Adrenal gland (tissue), 12 donors: Measurements from ENCODE around the gene NRP2. TPM values are rescaled to one million over a fixed set of nuclear protein-coding genes. Genes with fewer than 3 reads are reported as not detected.

Experiments used
- DNase-seq, 7 donors: peaks; one replicate each; pipeline ENCODE4 v3.0.0-alpha.2; 2019 to 2020
- H3K27ac ChIP-seq, 5 donors: fragments of 200-600 bp; sonication (generic) in 4 of 5; 1 replicate in 3 of 5; 2 replicates in 2 of 5; pipeline versions ENCODE4 v1.5.1 to v1.8.0; 2016 to 2020; ENCODE audit warnings: mild to moderate bottlenecking in 1 of 5
- H3K27me3 ChIP-seq: fragments of 200-600 bp; 2 replicates; pipeline ENCODE4 v1.8.0; 2021
- H3K36me3 ChIP-seq, 2 donors: fragments of 200-600 bp; replicated peaks in 1 of 2; 1 replicate in 1 of 2; 2 replicates in 1 of 2; pipeline versions ENCODE4 v1.5.1 to v1.8.0; 2018 to 2022
- H3K4me1 ChIP-seq, 2 donors: fragments of 200-600 bp; replicated peaks in 1 of 2; 1 replicate in 1 of 2; 2 replicates in 1 of 2; pipeline versions ENCODE4 v1.5.1 to v1.8.0; 2018 to 2021
- H3K4me3 ChIP-seq, 4 donors: fragments of 200-600 bp; sonication (generic) in 3 of 4; one replicate each; pipeline ENCODE4 v1.5.1; 2016 to 2018
- H3K9me3 ChIP-seq, 3 donors: fragments of 200-600 bp; sonication (generic) in 1 of 3; replicated peaks in 1 of 3; 1 replicate in 2 of 3; 2 replicates in 1 of 3; pipeline versions ENCODE4 v1.5.1 to v1.8.0; 2016 to 2021
- CTCF ChIP-seq, 6 experiments: fragments of 450-650 bp in 4 of 6; fragments of 200-600 bp in 2 of 6; sonication (generic) in 1 of 6; IDR thresholded peaks; 1 replicate in 5 of 6; 2 replicates in 1 of 6; pipeline versions ENCODE4 v1.5.1 to v1.8.0; 2016 to 2021; ENCODE audit warnings: antibody characterized with exemption in 6 of 6, mild to moderate bottlenecking in 2 of 6, moderate library complexity in 1 of 6
- POLR2A ChIP-seq, 2 donors: fragments of 450-650 bp; IDR thresholded peaks; one replicate each; pipeline ENCODE4 v1.6.1; 2017; ENCODE audit warnings: antibody characterized with exemption in 2 of 2, mild to moderate bottlenecking in 2 of 2, moderate library complexity in 1 of 2
- WGBS, 4 donors: extraction: QIAGEN DNeasy Blood & Tissue Kit in 2 of 4; methylation state at CpG; one replicate each; pipeline versions ENCODE4 v1.1.5 to v1.1.7; 2013 to 2017; 5-methylcytosine and 5-hydroxymethylcytosine counted together
- intact Hi-C, 2 donors: fragments of 100-400 bp; cut with DNase I; formaldehyde crosslinking; loops; one replicate each; pipeline versions ENCODE4 v1.14.1 to v1.15.0; 2022 to 2023
- polyA plus RNA-seq, 3 donors: library from polyadenylated mRNA; stranded (reverse); fragments of 200-250 nt in 2 of 3; fragments of 350-450 nt in 1 of 3; fragmentation: Illumina TruSeq in 1 of 3; extraction: RNeasy Lipid Tissue Mini Kit (QIAGEN cat#74804) in 1 of 3; gene quantifications; one replicate each; pipeline ENCODE4 v1.2.3, GENCODE V29; 2013 to 2014
- total RNA-seq, 9 donors: library from RNA; depleted of rRNA in 4 of 9; stranded (reverse); fragments of >200 nt in 4 of 9; fragments of 120-200 nt in 1 of 9; fragmentation: NEBNext Ultra II Directional in 1 of 9; extraction: Animal tissue kit (Norgen Biotek cat#: 25700) in 1 of 9; gene quantifications; one replicate each; pipeline versions ENCODE4 v1.1.0 to v1.2.4, GENCODE V29; 2013 to 2023
- donor health status: healthy with polysubstance abuse.
- donor health status: Bipolar disorder and iron deficiency.
- donor health status: DM: yes; HTN: yes; CAD: no.
- donor health status: DM: no; HTN: no; CAD: no.
- donor health status: DM: no; HTN: no; CAD: no.
- donor health status: DM: yes; HTN: yes; CAD: no.

Gene NRP2
- total and polyA plus RNA-seq, 12 donors, result 27.6 to 205 (median 93.1) TPM

GRCh38 chr2:205754924-205755321 lies 72.6 kb downstream of the NRP2 start:
- Histone ChIP-seq H3K27me3 (no peaks in the 10 kb centered on the region), H3K9me3 (no peaks in the 10 kb centered on the region), H3K27ac (peak overlapping the region in 4 of 5 donors; percentile 31 to 68 (median 60)), H3K4me1 (peaks cover 34 to 67% of the 10 kb centered on the region in 2 donors), H3K36me3 (peaks cover 0 to 33% of the 10 kb centered on the region in 2 donors), H3K4me3 (no peak overlapping the region)
- intact Hi-C loops, result no loop called here
- TF ChIP-seq CTCF (IDR thresholded peaks at IDR 0.05) (no peak), POLR2A (IDR thresholded peaks at IDR 0.05) (no peak)
- WGBS, 4 donors, result 11 to 27% (median 23%) methylated on average over 4 to 5 of the region's 5 CpGs
- DNase-seq, result peak; percentile 47 to 84 (median 71)

GRCh38 chr2:205755923-205756322 lies 73.6 kb downstream of the NRP2 start:
- H3K36me3 ChIP-seq, result peaks cover 0 to 35% of the 10 kb centered on the region in 2 donors
- peak overlapping the region in 4 of 5 donors; percentile 29 to 68 (median 60) for H3K27ac ChIP-seq
- 65 to 75% (median 70%) methylated on average over 3 of the region's 3 CpGs for whole genome bisulfite sequencing, 4 donors
- H3K9me3 ChIP-seq, result no peaks in the 10 kb centered on the region
- no peak overlapping the region for H3K4me3 ChIP-seq
- no peaks in the 10 kb centered on the region for H3K27me3 ChIP-seq
- H3K4me1 ChIP-seq, result peaks cover 34 to 67% of the 10 kb centered on the region in 2 donors
- no peak for TF ChIP-seq CTCF (IDR thresholded peaks at IDR 0.05)
- no peak for TF ChIP-seq POLR2A (IDR thresholded peaks at IDR 0.05)
- DNase-seq, result no peak
- intact Hi-C loops, result no loop called here

- H3K4me1 ChIP-seq, result peaks cover 34 to 69% of the 10 kb centered on the region in 2 donors
- no peaks in the 10 kb centered on the region for H3K9me3 ChIP-seq
- H3K36me3 ChIP-seq, result peaks cover 0 to 36% of the 10 kb centered on the region in 2 donors
- H3K27ac ChIP-seq, result peak overlapping the region in 4 of 5 donors; percentile 33 to 61 (median 46)
- no peak overlapping the region for H3K4me3 ChIP-seq
- H3K27me3 ChIP-seq, result no peaks in the 10 kb centered on the region
- TF ChIP-seq POLR2A (IDR thresholded peaks at IDR 0.05) (no peak), CTCF (IDR thresholded peaks at IDR 0.05) (no peak)
- intact Hi-C loops, result no loop called here
- WGBS, 4 donors, result 92 to 96% (median 94%) methylated on average over 4 of the region's 4 CpGs
- no peak for DNase-seq
These were observed 75.0 kb downstream of the NRP2 start for GRCh38 chr2:205757271-205757670.

GRCh38 chr2:205758051-205758450 lies 75.8 kb downstream of the NRP2 start:
- H3K4me1 ChIP-seq, result peaks cover 34 to 75% of the 10 kb centered on the region in 2 donors
- TF ChIP-seq CTCF (IDR thresholded peaks at IDR 0.05) (no peak), POLR2A (IDR thresholded peaks at IDR 0.05) (peak in 1 of 2 donors; percentile 15)
- intact Hi-C loops, result no loop called here

More at GRCh38 chr2:205758051-205758450, 75.8 kb downstream of the NRP2 start:
- Histone ChIP-seq H3K9me3 (no peaks in the 10 kb centered on the region), H3K27me3 (no peaks in the 10 kb centered on the region), H3K4me3 (no peak overlapping the region), H3K27ac (peak overlapping the region in 4 of 5 donors; percentile 33 to 61 (median 46)), H3K36me3 (peaks cover 0 to 28% of the 10 kb centered on the region in 2 donors)
- peak in 6 of 7 donors; percentile 56 to 81 (median 68) for DNase-seq
- WGBS, 4 donors, result 46 to 57% (median 51%) methylated on average over 4 of the region's 4 CpGs
